Measurements from ENCODE around the gene GRM1.

DNA sequence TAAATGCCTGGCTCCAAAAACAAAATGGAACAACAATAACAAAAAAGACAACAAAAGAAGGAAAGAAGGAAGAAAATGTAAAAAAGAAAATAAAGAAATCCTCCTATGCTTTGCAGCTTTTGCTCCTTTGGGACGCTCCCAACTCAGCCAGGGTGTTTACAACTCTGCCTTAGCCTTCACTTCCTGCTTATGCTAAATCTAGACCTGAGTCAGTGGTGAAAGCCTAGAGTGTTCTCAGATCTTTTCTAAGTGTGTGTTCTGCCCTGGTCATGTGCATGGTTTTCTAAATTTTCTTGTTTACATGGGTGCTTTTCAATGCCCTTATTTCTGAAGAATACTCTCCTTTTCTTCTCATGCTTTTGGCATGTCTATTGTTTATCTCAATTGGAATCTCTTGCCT is 19.5 kb upstream of the GRM1 start:
- TF ChIP-seq, protein P1, sequence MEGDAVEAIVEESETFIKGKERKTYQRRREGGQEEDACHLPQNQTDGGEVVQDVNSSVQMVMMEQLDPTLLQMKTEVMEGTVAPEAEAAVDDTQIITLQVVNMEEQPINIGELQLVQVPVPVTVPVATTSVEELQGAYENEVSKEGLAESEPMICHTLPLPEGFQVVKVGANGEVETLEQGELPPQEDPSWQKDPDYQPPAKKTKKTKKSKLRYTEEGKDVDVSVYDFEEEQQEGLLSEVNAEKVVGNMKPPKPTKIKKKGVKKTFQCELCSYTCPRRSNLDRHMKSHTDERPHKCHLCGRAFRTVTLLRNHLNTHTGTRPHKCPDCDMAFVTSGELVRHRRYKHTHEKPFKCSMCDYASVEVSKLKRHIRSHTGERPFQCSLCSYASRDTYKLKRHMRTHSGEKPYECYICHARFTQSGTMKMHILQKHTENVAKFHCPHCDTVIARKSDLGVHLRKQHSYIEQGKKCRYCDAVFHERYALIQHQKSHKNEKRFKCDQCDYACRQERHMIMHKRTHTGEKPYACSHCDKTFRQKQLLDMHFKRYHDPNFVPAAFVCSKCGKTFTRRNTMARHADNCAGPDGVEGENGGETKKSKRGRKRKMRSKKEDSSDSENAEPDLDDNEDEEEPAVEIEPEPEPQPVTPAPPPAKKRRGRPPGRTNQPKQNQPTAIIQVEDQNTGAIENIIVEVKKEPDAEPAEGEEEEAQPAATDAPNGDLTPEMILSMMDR (IDR thresholded peaks at IDR 0.05): no peak
- no peak for TF ChIP-seq POLR2A (IDR thresholded peaks at IDR 0.05)

All from stomach (tissue), 4 donors.